ENCODE measurements around the gene PIK3C3.

PIK3C3 gene

DNA sequence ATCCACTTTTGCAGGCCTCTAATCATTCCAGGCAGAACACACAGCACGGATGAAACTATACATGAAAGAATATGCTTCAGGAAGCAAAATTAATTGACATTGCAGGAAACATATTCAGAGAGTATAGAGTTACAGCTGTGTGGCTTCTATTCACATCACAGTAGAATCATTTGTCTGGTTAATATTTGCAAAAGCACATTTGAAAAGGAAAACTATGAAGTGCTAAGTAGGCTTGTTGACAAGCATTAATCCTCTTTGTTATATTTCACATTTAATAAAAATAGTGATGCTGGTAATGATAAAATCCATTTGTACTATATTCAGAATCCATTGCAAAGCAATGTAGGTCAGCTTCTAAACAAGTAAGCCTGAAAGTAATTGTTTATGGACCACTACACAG is 32.2 kb upstream of the PIK3C3 start:
- no peak overlapping the region for H3K4me3 ChIP-seq (replicated peaks; ENCODE audit: low read depth, low read length)
- TF ChIP-seq, protein P1, sequence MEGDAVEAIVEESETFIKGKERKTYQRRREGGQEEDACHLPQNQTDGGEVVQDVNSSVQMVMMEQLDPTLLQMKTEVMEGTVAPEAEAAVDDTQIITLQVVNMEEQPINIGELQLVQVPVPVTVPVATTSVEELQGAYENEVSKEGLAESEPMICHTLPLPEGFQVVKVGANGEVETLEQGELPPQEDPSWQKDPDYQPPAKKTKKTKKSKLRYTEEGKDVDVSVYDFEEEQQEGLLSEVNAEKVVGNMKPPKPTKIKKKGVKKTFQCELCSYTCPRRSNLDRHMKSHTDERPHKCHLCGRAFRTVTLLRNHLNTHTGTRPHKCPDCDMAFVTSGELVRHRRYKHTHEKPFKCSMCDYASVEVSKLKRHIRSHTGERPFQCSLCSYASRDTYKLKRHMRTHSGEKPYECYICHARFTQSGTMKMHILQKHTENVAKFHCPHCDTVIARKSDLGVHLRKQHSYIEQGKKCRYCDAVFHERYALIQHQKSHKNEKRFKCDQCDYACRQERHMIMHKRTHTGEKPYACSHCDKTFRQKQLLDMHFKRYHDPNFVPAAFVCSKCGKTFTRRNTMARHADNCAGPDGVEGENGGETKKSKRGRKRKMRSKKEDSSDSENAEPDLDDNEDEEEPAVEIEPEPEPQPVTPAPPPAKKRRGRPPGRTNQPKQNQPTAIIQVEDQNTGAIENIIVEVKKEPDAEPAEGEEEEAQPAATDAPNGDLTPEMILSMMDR (IDR thresholded peaks at IDR 0.05; ENCODE audit: low read depth, low read length, missing control alignments): no peak
- no peak for DNase-seq (ENCODE audit: extremely low read depth, low read depth)

DNA sequence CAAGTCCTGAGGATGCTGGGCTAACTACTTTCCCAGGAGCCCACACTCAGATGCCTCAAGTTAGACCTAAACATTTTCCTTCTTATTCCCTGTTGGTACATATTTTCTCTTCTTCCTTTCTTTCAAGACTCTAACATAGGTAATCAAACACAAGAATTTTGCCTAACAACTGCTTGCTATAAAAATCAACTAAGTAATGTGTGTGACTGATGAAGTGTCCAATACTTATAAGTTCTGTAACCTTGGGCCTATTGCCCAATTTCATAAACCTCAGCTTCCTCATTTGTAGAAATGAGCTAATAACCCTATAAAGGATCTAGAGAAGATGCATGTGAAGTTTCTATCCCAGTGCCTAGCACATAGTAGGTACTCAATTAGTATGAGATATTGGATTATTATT is 31.6 kb upstream of the PIK3C3 start:
- no peak overlapping the region for H3K4me3 ChIP-seq (replicated peaks; ENCODE audit: low read depth, low read length)
- TF ChIP-seq, protein P1 (IDR thresholded peaks at IDR 0.05; ENCODE audit: low read depth, low read length, missing control alignments): no peak
- DNase-seq (ENCODE audit: extremely low read depth, low read depth): no peak

DNA sequence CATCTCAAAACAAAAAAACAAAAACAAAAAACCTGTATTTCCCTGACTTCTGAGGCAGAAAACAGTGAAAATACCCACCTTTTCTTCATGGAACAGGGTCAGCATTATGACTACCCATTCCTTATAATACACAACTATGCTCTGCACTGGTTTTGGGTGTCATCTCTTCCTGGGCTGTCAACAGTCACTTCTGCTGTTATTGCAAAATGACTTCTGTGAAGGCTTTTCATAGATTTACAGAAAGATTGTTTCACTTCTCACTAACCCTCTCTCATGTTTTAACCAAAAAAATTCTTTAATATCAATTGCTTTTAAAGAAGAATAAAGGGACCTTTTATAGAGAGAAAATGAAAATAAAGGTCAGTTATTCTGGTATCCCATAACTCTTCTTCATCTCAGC is 26.5 kb upstream of the PIK3C3 start:
- TF ChIP-seq, protein P1 (IDR thresholded peaks at IDR 0.05; ENCODE audit: low read depth, low read length, missing control alignments): no peak
- H3K4me3 ChIP-seq (replicated peaks; ENCODE audit: low read depth, low read length): no peak overlapping the region
- no peak for DNase-seq (ENCODE audit: extremely low read depth, low read depth)

DNA sequence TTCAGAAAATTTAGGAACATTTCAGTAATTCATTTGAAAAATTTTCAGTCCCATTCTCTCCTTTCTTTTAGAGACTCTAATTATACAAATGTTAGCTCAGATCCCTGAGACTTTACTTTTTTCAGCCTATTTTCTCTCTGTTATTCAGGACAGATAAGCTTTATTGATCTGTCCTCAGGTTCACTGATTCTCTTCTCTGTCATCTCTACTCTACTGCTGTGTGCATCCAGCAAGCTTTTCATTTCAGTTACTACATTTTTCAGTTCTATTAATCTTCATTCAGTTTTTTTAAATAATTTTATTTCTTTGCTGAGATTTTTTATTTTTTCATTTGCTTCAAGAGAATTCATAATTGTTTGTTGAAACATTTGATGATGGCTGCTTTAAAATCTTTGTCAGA is 22.1 kb upstream of the PIK3C3 start:
- TF ChIP-seq, protein P1 (IDR thresholded peaks at IDR 0.05; ENCODE audit: low read depth, low read length, missing control alignments): no peak
- DNase-seq (ENCODE audit: extremely low read depth, low read depth): no peak
- H3K4me3 ChIP-seq (replicated peaks; ENCODE audit: low read depth, low read length): no peak overlapping the region

DNA sequence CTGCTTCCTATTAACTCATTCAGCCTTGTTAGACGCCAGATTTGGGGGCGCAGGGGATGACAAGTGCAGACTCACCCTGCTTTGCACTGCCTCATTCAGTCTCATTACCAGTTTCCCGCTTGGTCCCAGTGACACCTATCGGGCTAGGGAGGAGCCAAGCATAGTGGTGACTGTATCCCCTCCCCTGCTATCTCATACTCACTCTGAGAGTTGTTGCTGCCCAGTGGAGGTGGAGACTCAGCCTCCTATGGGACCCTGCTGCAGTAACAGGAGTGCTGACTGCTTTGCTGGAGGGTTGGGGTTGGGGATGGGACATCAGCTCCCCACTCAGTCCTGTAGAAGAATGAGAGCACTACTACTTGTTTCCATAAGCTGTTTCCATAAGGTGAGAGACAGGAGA is 21.3 kb upstream of the PIK3C3 start:
- H3K4me3 ChIP-seq (replicated peaks; ENCODE audit: low read depth, low read length): no peak overlapping the region
- TF ChIP-seq, protein P1 (IDR thresholded peaks at IDR 0.05; ENCODE audit: low read depth, low read length, missing control alignments): no peak
- no peak for DNase-seq (ENCODE audit: extremely low read depth, low read depth)

DNA sequence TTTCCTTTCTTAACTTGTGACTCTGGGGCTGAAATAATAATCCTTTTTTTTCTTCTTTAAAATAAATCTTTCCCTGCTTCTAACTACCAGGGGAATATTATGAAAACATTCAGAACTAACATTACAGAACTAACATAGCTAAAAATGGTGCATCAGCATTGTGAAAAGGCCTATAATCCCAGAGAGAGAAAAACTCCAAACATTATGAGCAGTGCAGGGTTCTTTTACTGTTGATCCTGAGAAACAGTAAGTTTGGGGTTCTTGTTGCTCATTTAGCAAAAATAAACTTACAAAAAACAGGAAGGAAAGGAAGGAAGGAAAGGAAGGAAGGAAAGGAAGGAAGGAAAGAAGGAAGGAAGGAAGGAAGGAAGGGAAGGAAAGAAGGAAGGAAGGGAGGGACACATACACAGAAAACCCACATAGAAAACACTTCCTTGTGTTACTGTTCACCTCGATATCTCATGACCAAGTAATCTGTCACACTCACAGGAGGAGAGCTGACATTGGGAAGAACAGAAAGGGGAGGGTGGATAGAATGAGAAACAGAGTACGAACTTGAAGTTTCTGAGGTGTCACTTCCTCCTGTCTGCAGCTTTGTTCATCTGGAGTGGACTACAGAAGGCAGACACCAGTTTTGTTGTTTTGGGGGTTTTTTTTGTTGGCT is 18.4 kb upstream of the PIK3C3 start:
- H3K4me3 ChIP-seq (replicated peaks; ENCODE audit: low read depth, low read length): no peak overlapping the region
- TF ChIP-seq, protein P1 (IDR thresholded peaks at IDR 0.05; ENCODE audit: low read depth, low read length, missing control alignments): no peak
- no peak for DNase-seq (ENCODE audit: extremely low read depth, low read depth)

DNA sequence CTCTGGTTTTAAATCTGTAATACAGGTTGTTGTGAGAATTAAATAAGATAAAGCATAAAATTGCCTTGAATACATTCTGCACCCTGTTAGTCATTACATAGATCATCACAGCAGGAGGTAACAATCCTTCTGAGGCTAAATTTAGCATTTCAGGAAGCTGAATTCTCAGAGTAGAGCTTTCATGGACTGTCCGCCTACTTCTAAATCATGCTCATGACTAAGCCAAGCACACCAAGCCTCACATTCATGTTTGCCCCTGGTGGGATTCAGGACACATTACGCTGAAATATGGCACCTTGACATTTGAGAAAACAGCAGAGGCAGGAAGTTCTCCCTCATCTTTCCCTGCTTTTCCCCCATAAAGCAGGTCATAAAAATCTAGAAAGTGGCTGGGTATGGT is 16.6 kb upstream of the PIK3C3 start:
- no peak overlapping the region for H3K4me3 ChIP-seq (replicated peaks; ENCODE audit: low read depth, low read length)
- DNase-seq (ENCODE audit: extremely low read depth, low read depth): peak; percentile 50
- TF ChIP-seq, protein P1 (IDR thresholded peaks at IDR 0.05; ENCODE audit: low read depth, low read length, missing control alignments): no peak
